HCT116 (cell line): ENCODE data around the gene CNN2. TPM values are rescaled to one million over a fixed set of nuclear protein-coding genes. Genes with fewer than 3 reads are reported as not detected.

Experiments
- ATAC-seq: fragments of 200-7000 bp; cut with Tn5 transposase; 2 replicates; pipeline ENCODE4 v1.9.1; 2020; ENCODE audit warnings: mild to moderate bottlenecking, moderate library complexity
- BruUV-seq: library from RNA; stranded (reverse); fragments of 400-500 nt; replicated peaks from 2 replicates; lab custom pipeline; 2021; lab: Mats Ljungman, UMichigan
- CTCF ChIA-PET: fragments of 300-600 bp; sonication (Branson Sonifier 250); formaldehyde crosslinking; loops from one replicate; lab custom pipeline; 2021; ENCODE audit warnings: antibody characterized with exemption; lab: Charles Lee
- POLR2A ChIA-PET: fragments of 300-600, 350-600 bp; sonication (Branson Sonifier 250); formaldehyde crosslinking; loops from one replicate; lab custom pipeline; 2021; ENCODE audit warnings: antibody characterized with exemption; lab: Charles Lee
- RAD21 ChIA-PET, 2 experiments: fragments of 300-600 bp; sonication (Branson Sonifier 250); formaldehyde crosslinking; loops; one replicate each; lab custom pipeline; 2023; ENCODE audit warnings: low total read pairs in 2 of 2; ENCODE audit not compliant: uncharacterized antibody in 2 of 2, unreplicated experiment in 2 of 2, low non-redundant PET in 1 of 2; lab: Charles Lee
- DNase-seq: peaks from one replicate; pipeline ENCODE4 v3.0.0-alpha.2; 2010; ENCODE audit warnings: low read depth, low spot score
- H2AFZ ChIP-seq: fragments of 200-600 bp; shearing (Covaris generic), sonication (generic); 2 replicates; pipeline ENCODE4 v1.6.1; 2017; ENCODE audit warnings: low read depth, mixed run types, mixed read lengths, antibody characterized with exemption, low read length; ENCODE audit not compliant: poor library complexity, severe bottlenecking
- H3K27ac ChIP-seq: 2 replicates; pipeline ENCODE4 v1.5.1; 2012; ENCODE audit warnings: low read depth, low read length
- H3K27me3 ChIP-seq: fragments of 200-600 bp; sonication (generic); 2 replicates; pipeline ENCODE4 v1.6.1; 2016; ENCODE audit warnings: mixed run types, low read length, mixed read lengths; ENCODE audit not compliant: insufficient read depth
- H3K36me3 ChIP-seq, 2 experiments: fragments of 200-500 bp in 1 of 2; fragments of 200-600 bp in 1 of 2; sonication (Bioruptor generic) in 1 of 2; sonication (generic) in 1 of 2; 2 replicates each; pipeline versions ENCODE4 v1.5.1 to v1.6.1; 2014 to 2016; ENCODE audit warnings: low read length in 2 of 2, inconsistent platforms in 1 of 2, mixed read lengths in 1 of 2, mixed run types in 1 of 2; ENCODE audit not compliant: insufficient read depth in 2 of 2, control insufficient read depth in 1 of 2
- H3K4me1 ChIP-seq, 2 experiments: fragments of 200-600 bp in 1 of 2; sonication (generic) in 1 of 2; 2 replicates each; pipeline versions ENCODE4 v1.5.1 to v1.6.1; 2012 to 2017; ENCODE audit warnings: low read length in 2 of 2, inconsistent platforms in 1 of 2, mild to moderate bottlenecking in 1 of 2, mixed read lengths in 1 of 2, mixed run types in 1 of 2, moderate library complexity in 1 of 2; ENCODE audit not compliant: insufficient read depth in 2 of 2, control insufficient read depth in 1 of 2
- H3K4me2 ChIP-seq: fragments of 200-600 bp; sonication (generic); 2 replicates; pipeline ENCODE4 v1.6.1; 2017; ENCODE audit warnings: mixed run types, low read length, mixed read lengths
- H3K4me3 ChIP-seq, 2 experiments: fragments of 200-600 bp in 1 of 2; sonication (generic) in 1 of 2; replicated peaks in 1 of 2; 2 replicates each; pipeline ENCODE4 v1.5.1; 2011 to 2016; ENCODE audit warnings: low read length in 2 of 2, control low read depth in 1 of 2, low read depth in 1 of 2, mild to moderate bottlenecking in 1 of 2, mixed read lengths in 1 of 2, mixed run types in 1 of 2
- H3K79me2 ChIP-seq: fragments of 200-600 bp; sonication (generic); 2 replicates; pipeline ENCODE4 v1.6.1; 2017; ENCODE audit warnings: mild to moderate bottlenecking, mixed run types, low read length, moderate library complexity, mixed read lengths; ENCODE audit not compliant: insufficient read depth
- H3K9ac ChIP-seq: fragments of 200-600 bp; sonication (generic); 2 replicates; pipeline ENCODE4 v1.6.1; 2016; ENCODE audit warnings: low read length, mixed read lengths
- H3K9me2 ChIP-seq: fragments of 200-600 bp; sonication (generic), shearing (Covaris generic); 2 replicates; pipeline ENCODE4 v1.6.1; 2017; ENCODE audit warnings: mixed run types, mild to moderate bottlenecking, moderate library complexity; ENCODE audit not compliant: insufficient read depth
- H3K9me3 ChIP-seq, 2 experiments: fragments of 200-500 bp in 1 of 2; fragments of 200-600 bp in 1 of 2; sonication (Bioruptor generic) in 1 of 2; sonication (generic) in 1 of 2; 2 replicates each; pipeline ENCODE4 v1.6.1; 2014 to 2017; ENCODE audit warnings: low read length in 2 of 2, mixed read lengths in 2 of 2, inconsistent platforms in 1 of 2, low read depth in 1 of 2, mild to moderate bottlenecking in 1 of 2, mixed run types in 1 of 2, moderate library complexity in 1 of 2; ENCODE audit not compliant: control insufficient read depth in 1 of 2, insufficient read depth in 1 of 2
- H4K20me1 ChIP-seq: fragments of 200-600 bp; sonication (generic), shearing (Covaris generic); 2 replicates; pipeline ENCODE4 v1.6.1; 2017; ENCODE audit warnings: mixed run types, mild to moderate bottlenecking, moderate library complexity; ENCODE audit not compliant: insufficient read depth
- CBX3 ChIP-seq: IDR thresholded peaks from 2 replicates; pipeline ENCODE4 v1.6.1; 2012; ENCODE audit warnings: low read depth
- CEBPB ChIP-seq: IDR thresholded peaks from 2 replicates; pipeline ENCODE4 v1.6.1; 2012; ENCODE audit warnings: low read depth
- EGR1 ChIP-seq: IDR thresholded peaks from 2 replicates; pipeline ENCODE4 v1.6.1; 2012; ENCODE audit warnings: low read depth
- ELF1 ChIP-seq: IDR thresholded peaks from 2 replicates; pipeline ENCODE4 v1.6.1; 2012; ENCODE audit warnings: low read depth, borderline replicate concordance
- EZH2phosphoT487 ChIP-seq: fragments of 200-600 bp; IDR thresholded peaks from 2 replicates; pipeline ENCODE4 v1.6.1; 2018; ENCODE audit warnings: antibody characterized with exemption, borderline replicate concordance
- FOSL1 ChIP-seq: IDR thresholded peaks from 2 replicates; pipeline ENCODE4 v1.6.1; 2012; ENCODE audit warnings: low read depth
- POLR2A ChIP-seq: IDR thresholded peaks from 2 replicates; pipeline ENCODE4 v1.7.0; 2011; ENCODE audit warnings: borderline replicate concordance; ENCODE audit not compliant: insufficient read depth, insufficient read length; ENCODE audit errors: extremely low read depth
- POLR2AphosphoS5 ChIP-seq: IDR thresholded peaks from 2 replicates; pipeline ENCODE4 v1.6.1; 2011; ENCODE audit warnings: mild to moderate bottlenecking, low read depth, low read length, moderate library complexity
- RAD21 ChIP-seq: IDR thresholded peaks from 2 replicates; pipeline ENCODE4 v1.6.1; 2012; ENCODE audit warnings: low read depth, mild to moderate bottlenecking
- SIN3A ChIP-seq: IDR thresholded peaks from 2 replicates; pipeline ENCODE4 v1.6.1; 2012; ENCODE audit warnings: low read depth
- SP1 ChIP-seq: IDR thresholded peaks from 2 replicates; pipeline ENCODE4 v1.6.1; 2012; ENCODE audit warnings: low read depth
- SRF ChIP-seq: IDR thresholded peaks from 2 replicates; pipeline ENCODE4 v1.6.1; 2012; ENCODE audit warnings: low read depth
- TCF7L2 ChIP-seq: IDR thresholded peaks from 2 replicates; pipeline ENCODE4 v1.7.0; 2011; ENCODE audit warnings: borderline replicate concordance, inconsistent platforms; ENCODE audit not compliant: insufficient read depth, insufficient read length; ENCODE audit errors: extremely low read depth
- YY1 ChIP-seq: IDR thresholded peaks from 2 replicates; pipeline ENCODE4 v1.6.1; 2011; ENCODE audit warnings: low read length, low read depth, moderate library complexity, mild to moderate bottlenecking; ENCODE audit not compliant: insufficient replicate concordance; ENCODE audit errors: extremely low read depth
- ZFX ChIP-seq: fragments of 450-650 bp; IDR thresholded peaks from 2 replicates; pipeline ENCODE4 v1.6.1; 2017
- ZNF274 ChIP-seq: fragments of 200-500 bp; sonication (Bioruptor generic); IDR thresholded peaks from 2 replicates; pipeline ENCODE4 v1.6.1; 2014; ENCODE audit warnings: mild to moderate bottlenecking, low read depth, low read length, inconsistent platforms
- intact Hi-C: fragments of 100-400 bp; cut with micrococcal nuclease; formaldehyde crosslinking; loops from 2 replicates; pipeline ENCODE4 v1.10.0; 2022
- total RNA-seq: library from RNA; stranded (reverse); gene quantifications from one replicate; pipeline ENCODE4 v1.2.1, GENCODE V29; 2021; ENCODE audit not compliant: unreplicated experiment
- TF ChIP-seq, protein P1 (sequence below): IDR thresholded peaks from 2 replicates; pipeline ENCODE4 v1.6.1; 2011; ENCODE audit warnings: mild to moderate bottlenecking, low read length, moderate library complexity; ENCODE audit not compliant: insufficient replicate concordance; ENCODE audit errors: extremely low read depth
- TF ChIP-seq, protein P2 (sequence below): IDR thresholded peaks from 2 replicates; pipeline ENCODE4 v1.6.1; 2012; ENCODE audit warnings: low read depth
- TF ChIP-seq, protein P3 (sequence below), 3 experiments: fragments of 200-600 bp in 1 of 3; sonication (generic) in 1 of 3; IDR thresholded peaks in 2 of 3; conservative IDR thresholded peaks in 1 of 3; 2 replicates each; pipeline ENCODE4 v1.5.1; 2012 to 2017; ENCODE audit warnings: low read depth in 2 of 3, low read length in 2 of 3, antibody characterized with exemption in 1 of 3, borderline replicate concordance in 1 of 3, control low read depth in 1 of 3, mild to moderate bottlenecking in 1 of 3, mixed read lengths in 1 of 3, mixed run types in 1 of 3, moderate library complexity in 1 of 3; ENCODE audit not compliant: insufficient read depth in 1 of 3
- TF ChIP-seq, protein P4 (sequence below): IDR thresholded peaks from 2 replicates; pipeline ENCODE4 v1.6.1; 2012

Gene CNN2
- total RNA-seq, 1 experiment from 2014 or later, result 212 TPM

DNA sequence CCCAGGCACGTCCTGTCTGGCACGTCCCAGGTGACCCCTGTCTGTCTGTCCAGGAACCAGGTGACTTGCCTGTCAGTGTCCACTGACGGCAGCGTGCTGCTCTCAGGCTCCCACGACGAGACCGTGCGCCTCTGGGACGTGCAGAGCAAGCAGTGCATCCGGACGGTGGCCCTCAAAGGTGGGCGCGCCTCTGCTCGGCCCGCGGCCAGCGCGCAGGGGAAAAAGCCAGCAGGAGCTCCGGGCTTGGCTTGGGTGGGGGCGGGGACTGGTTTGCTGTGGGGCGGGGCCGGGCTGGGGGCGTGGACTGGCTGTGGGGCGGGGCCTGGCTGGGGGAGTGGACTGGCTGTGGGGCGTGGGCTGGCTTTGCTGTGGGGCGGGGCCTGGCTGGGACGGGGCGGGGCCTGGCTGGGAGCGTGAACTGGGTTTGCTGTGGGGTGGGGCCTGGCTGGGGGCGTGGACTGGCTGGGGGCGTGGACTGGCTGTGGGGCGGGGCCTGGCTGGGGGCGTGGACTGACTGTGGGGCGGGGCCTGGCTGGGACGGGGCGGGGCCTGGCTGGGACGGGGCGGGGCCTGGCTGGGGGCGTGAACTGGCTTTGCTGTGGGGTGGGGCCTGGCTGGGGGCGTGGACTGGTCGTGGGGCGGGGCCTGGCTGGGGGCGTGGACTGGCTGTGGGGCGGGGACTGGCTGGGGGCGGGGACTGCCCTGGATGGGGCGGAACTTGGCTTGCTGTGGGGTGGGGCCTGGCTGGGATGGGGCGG lies 35.1 kb upstream of the CNN2 start:
- CTCF ChIA-PET, result no interaction called here
- RAD21 ChIA-PET, result interaction anchor here in 1 of 2 experiments (0.6 kb wide), 1 partner anchor 35 kb away, joined by 5 read pairs; no protein-coding TSS in a partner anchor
- intact Hi-C loops, result no loop called here
- peak overlapping the region; percentile 50; the same call in 1 of the 2 replicates for H3K27ac ChIP-seq
- H2AFZ ChIP-seq, result no peak overlapping the region
- H3K9me3 ChIP-seq, result no peaks in the 10 kb centered on the region
- peaks cover 13 to 62% of the 10 kb centered on the region in 2 experiments for H3K36me3 ChIP-seq
- H3K79me2 ChIP-seq, result peaks cover 11% of the 10 kb centered on the region; the same call in 1 of the 2 replicates
- H3K4me2 ChIP-seq, result no peak overlapping the region
- POLR2A ChIA-PET, result no interaction called here
- DNase-seq (peak; percentile 22), ATAC-seq (peak; percentile 55)
- H4K20me1 ChIP-seq, result peaks cover 6% of the 10 kb centered on the region; the same call in 1 of the 2 replicates
- no peak overlapping the region for H3K9ac ChIP-seq
- no TSS peak for BruUV-seq
- H3K9me2 ChIP-seq, result no peaks in the 10 kb centered on the region
- no peaks in the 10 kb centered on the region for H3K27me3 ChIP-seq
- H3K4me3 ChIP-seq, result no peak overlapping the region
- TF ChIP-seq ELF1, result no peak
- no peak for TF ChIP-seq YY1
- no peak for TF ChIP-seq POLR2A
- TF ChIP-seq SRF, result no peak
- no peak for TF ChIP-seq TCF7L2
- no peak for TF ChIP-seq RAD21
- no peak for TF ChIP-seq SP1
- TF ChIP-seq, protein P1, sequence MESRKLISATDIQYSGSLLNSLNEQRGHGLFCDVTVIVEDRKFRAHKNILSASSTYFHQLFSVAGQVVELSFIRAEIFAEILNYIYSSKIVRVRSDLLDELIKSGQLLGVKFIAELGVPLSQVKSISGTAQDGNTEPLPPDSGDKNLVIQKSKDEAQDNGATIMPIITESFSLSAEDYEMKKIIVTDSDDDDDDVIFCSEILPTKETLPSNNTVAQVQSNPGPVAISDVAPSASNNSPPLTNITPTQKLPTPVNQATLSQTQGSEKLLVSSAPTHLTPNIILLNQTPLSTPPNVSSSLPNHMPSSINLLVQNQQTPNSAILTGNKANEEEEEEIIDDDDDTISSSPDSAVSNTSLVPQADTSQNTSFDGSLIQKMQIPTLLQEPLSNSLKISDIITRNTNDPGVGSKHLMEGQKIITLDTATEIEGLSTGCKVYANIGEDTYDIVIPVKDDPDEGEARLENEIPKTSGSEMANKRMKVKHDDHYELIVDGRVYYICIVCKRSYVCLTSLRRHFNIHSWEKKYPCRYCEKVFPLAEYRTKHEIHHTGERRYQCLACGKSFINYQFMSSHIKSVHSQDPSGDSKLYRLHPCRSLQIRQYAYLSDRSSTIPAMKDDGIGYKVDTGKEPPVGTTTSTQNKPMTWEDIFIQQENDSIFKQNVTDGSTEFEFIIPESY, result no peak
- TF ChIP-seq ZFX, result no peak
- TF ChIP-seq, protein P2, sequence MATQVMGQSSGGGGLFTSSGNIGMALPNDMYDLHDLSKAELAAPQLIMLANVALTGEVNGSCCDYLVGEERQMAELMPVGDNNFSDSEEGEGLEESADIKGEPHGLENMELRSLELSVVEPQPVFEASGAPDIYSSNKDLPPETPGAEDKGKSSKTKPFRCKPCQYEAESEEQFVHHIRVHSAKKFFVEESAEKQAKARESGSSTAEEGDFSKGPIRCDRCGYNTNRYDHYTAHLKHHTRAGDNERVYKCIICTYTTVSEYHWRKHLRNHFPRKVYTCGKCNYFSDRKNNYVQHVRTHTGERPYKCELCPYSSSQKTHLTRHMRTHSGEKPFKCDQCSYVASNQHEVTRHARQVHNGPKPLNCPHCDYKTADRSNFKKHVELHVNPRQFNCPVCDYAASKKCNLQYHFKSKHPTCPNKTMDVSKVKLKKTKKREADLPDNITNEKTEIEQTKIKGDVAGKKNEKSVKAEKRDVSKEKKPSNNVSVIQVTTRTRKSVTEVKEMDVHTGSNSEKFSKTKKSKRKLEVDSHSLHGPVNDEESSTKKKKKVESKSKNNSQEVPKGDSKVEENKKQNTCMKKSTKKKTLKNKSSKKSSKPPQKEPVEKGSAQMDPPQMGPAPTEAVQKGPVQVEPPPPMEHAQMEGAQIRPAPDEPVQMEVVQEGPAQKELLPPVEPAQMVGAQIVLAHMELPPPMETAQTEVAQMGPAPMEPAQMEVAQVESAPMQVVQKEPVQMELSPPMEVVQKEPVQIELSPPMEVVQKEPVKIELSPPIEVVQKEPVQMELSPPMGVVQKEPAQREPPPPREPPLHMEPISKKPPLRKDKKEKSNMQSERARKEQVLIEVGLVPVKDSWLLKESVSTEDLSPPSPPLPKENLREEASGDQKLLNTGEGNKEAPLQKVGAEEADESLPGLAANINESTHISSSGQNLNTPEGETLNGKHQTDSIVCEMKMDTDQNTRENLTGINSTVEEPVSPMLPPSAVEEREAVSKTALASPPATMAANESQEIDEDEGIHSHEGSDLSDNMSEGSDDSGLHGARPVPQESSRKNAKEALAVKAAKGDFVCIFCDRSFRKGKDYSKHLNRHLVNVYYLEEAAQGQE, result no peak
- no peak for TF ChIP-seq EZH2phosphoT487
- TF ChIP-seq, protein P3, sequence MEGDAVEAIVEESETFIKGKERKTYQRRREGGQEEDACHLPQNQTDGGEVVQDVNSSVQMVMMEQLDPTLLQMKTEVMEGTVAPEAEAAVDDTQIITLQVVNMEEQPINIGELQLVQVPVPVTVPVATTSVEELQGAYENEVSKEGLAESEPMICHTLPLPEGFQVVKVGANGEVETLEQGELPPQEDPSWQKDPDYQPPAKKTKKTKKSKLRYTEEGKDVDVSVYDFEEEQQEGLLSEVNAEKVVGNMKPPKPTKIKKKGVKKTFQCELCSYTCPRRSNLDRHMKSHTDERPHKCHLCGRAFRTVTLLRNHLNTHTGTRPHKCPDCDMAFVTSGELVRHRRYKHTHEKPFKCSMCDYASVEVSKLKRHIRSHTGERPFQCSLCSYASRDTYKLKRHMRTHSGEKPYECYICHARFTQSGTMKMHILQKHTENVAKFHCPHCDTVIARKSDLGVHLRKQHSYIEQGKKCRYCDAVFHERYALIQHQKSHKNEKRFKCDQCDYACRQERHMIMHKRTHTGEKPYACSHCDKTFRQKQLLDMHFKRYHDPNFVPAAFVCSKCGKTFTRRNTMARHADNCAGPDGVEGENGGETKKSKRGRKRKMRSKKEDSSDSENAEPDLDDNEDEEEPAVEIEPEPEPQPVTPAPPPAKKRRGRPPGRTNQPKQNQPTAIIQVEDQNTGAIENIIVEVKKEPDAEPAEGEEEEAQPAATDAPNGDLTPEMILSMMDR (IDR thresholded peaks at IDR 0.05 in 2 of 3, conservative IDR thresholded peaks at IDR 0.05 in 1 of 3; ENCODE audit: borderline replicate concordance in 1 of 3, insufficient read depth in 1 of 3, low read depth in 2 of 3, low read length in 2 of 3), result no peak
- no peak for TF ChIP-seq FOSL1
- no peak for TF ChIP-seq SIN3A
- no peak for TF ChIP-seq CBX3
- TF ChIP-seq EGR1, result no peak
- no peak for TF ChIP-seq POLR2AphosphoS5
- TF ChIP-seq CEBPB, result no peak
- no peak for TF ChIP-seq ZNF274
- TF ChIP-seq, protein P4, sequence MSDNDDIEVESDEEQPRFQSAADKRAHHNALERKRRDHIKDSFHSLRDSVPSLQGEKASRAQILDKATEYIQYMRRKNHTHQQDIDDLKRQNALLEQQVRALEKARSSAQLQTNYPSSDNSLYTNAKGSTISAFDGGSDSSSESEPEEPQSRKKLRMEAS, result no peak
- peaks cover 3 to 24% of the 10 kb centered on the region in 2 experiments for H3K4me1 ChIP-seq
